H1 (cell line): ENCODE measurements around the gene SMAD7. TPM values are rescaled to one million over a fixed set of nuclear protein-coding genes. Genes with fewer than 3 reads are reported as not detected.

Experiments
- ATF3 ChIP-seq: IDR thresholded peaks from 2 replicates; pipeline ENCODE4 v1.6.1; 2011; ENCODE audit warnings: low read depth, mild to moderate bottlenecking, low read length; ENCODE audit not compliant: insufficient read depth
- CHD2 ChIP-seq: IDR thresholded peaks from 2 replicates; pipeline ENCODE4 v1.6.1; 2012; ENCODE audit warnings: low read length, improper control_type of control experiment
- CTBP2 ChIP-seq: IDR thresholded peaks from 2 replicates; pipeline ENCODE4 v1.7.0; 2011; ENCODE audit warnings: borderline replicate concordance, mild to moderate bottlenecking, moderate library complexity, mixed read lengths, low read length; ENCODE audit not compliant: insufficient read depth, insufficient read length
- CTCF ChIP-seq, 3 experiments: IDR thresholded peaks; 1 replicate in 2 of 3; 2 replicates in 1 of 3; pipeline versions ENCODE4 v1.5.1 to v1.6.1; 2011; ENCODE audit warnings: low read length in 3 of 3, mild to moderate bottlenecking in 3 of 3, inconsistent platforms in 2 of 3, low read depth in 1 of 3, moderate library complexity in 1 of 3; ENCODE audit not compliant: insufficient read depth in 1 of 3; ENCODE audit errors: control extremely low read depth in 1 of 3
- HDAC2 ChIP-seq, 2 experiments: fragments of 300-600 bp in 1 of 2; sonication (generic) in 1 of 2; IDR thresholded peaks; 2 replicates each; pipeline ENCODE4 v1.6.1; 2011 to 2012; ENCODE audit warnings: low read depth in 2 of 2, low read length in 2 of 2, mild to moderate bottlenecking in 2 of 2, moderate library complexity in 2 of 2, borderline replicate concordance in 1 of 2, inconsistent platforms in 1 of 2
- KDM4A ChIP-seq: IDR thresholded peaks from one replicate; pipeline ENCODE4 v1.7.1; 2012; ENCODE audit warnings: low read depth, mild to moderate bottlenecking, moderate library complexity, low read length, inconsistent platforms; ENCODE audit not compliant: severe bottlenecking
- POLR2A ChIP-seq, 2 experiments: IDR thresholded peaks; 1 replicate in 1 of 2; 2 replicates in 1 of 2; pipeline ENCODE4 v1.6.1; 2011; ENCODE audit warnings: low read depth in 2 of 2, low read length in 2 of 2, mild to moderate bottlenecking in 2 of 2; ENCODE audit errors: control extremely low read depth in 1 of 2
- RBBP5 ChIP-seq: IDR thresholded peaks from 2 replicates; pipeline ENCODE4 v1.7.1; 2012; ENCODE audit warnings: low read depth, mild to moderate bottlenecking, inconsistent platforms, low read length, moderate library complexity, borderline replicate concordance
- SP4 ChIP-seq: IDR thresholded peaks from 2 replicates; pipeline ENCODE4 v1.6.1; 2012; ENCODE audit warnings: low read length, inconsistent platforms
- TAF7 ChIP-seq: optimal IDR thresholded peaks from 2 replicates; pipeline ENCODE3; 2011; ENCODE audit warnings: low read depth, mild to moderate bottlenecking, inconsistent platforms, low read length, moderate library complexity, borderline replicate concordance
- TBP ChIP-seq: IDR thresholded peaks from 2 replicates; pipeline ENCODE4 v1.6.1; 2011; ENCODE audit warnings: low read depth, low read length, improper control_type of control experiment
- TCF12 ChIP-seq: IDR thresholded peaks from 2 replicates; pipeline ENCODE4 v1.6.1; 2011; ENCODE audit warnings: low read depth, mild to moderate bottlenecking, low read length
- YY1 ChIP-seq: IDR thresholded peaks from 2 replicates; pipeline ENCODE4 v1.6.1; 2011; ENCODE audit warnings: low read depth, mild to moderate bottlenecking, low read length
- polyA plus RNA-seq, 7 experiments: library from polyadenylated mRNA; depleted of rRNA in 3 of 7; stranded (reverse) in 5 of 7; unstranded in 2 of 7; fragments of >200 nt in 5 of 7; fragments of 200-250 nt in 2 of 7; gene quantifications; 1 replicate in 5 of 7; 2 replicates in 1 of 7; 4 replicates in 1 of 7; pipeline versions ENCODE4 v1.2.1 to v1.2.3, GENCODE V29; 2011 to 2013; ENCODE audit warnings: missing spikeins in 2 of 7, mixed read lengths in 2 of 7
- total RNA-seq: library from RNA; stranded (reverse); fragmentation: NEBNext Ultra II Directional; extraction: Animal tissue kit (Norgen Biotek cat#: 25700); gene quantifications from 2 replicates; pipeline ENCODE4 v1.2.1, GENCODE V29; 2021
- TF ChIP-seq, protein P1 (sequence below): IDR thresholded peaks from 2 replicates; pipeline ENCODE4 v1.6.1; 2012; ENCODE audit warnings: inconsistent platforms

SMAD7 gene
- total and polyA plus RNA-seq, 2 of the 8 experiments (the other 6 are each of a cell fraction or from before 2014, with no cell fraction given): 6.5 to 15.5 TPM

DNA sequence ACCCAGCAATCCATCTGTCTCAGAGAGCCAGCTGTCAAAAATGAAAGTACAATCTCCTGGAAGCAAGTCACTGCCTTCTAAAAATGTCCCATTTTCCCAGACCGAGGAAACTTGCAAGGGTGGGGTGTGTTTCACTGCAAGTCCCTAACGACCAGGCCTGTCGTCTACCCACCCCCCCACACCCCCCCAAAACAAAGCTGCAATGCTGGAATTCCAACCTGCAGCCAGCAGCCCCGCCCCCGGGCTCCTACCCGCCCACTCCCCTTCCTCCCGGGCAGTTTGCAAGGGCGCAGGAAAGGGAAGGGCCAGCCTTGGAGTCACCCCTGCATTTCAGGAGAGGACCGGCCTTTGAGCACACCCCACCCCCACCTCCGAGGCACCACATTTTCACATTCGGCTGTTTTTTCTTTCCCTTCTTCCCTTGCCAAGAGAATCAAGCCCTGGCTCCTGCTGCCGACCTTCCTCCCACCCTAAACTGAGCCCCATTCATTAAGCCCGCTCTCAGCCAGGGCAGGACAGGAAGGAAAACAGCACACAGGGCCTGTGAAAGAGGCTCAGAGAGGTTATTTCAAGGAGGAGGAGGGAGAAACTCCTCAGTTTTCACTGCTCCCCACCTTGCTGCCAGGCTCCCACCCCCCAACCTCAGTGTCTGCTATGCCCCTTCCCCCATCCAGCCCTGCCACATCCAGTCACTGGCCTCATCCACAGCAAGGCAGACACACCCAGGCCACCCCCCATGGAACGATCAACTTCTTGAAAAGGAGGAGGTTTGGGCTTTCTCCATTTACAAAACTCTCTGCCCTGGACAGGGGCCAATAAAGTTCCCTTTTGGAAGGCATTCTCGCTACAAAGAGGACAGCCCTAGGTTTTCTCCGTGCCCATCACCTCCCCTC is 11.3 kb downstream of the SMAD7 start (continued):
- TF ChIP-seq CTCF (IDR thresholded peaks at IDR 0.05; ENCODE audit: control extremely low read depth in 1 of 3, insufficient read depth in 1 of 3, low read depth in 1 of 3, low read length in 3 of 3) (no peak), RBBP5 (peak; percentile 42; the same call in 1 of the 2 replicates), ATF3 (no peak), CTBP2 (no peak), POLR2A (IDR thresholded peaks at IDR 0.05; ENCODE audit: control extremely low read depth in 1 of 2, low read depth in 2 of 2, low read length in 2 of 2) (no peak), TAF7 (no peak), HDAC2 (IDR thresholded peaks at IDR 0.05; ENCODE audit: borderline replicate concordance in 1 of 2, low read depth in 2 of 2, low read length in 2 of 2) (no peak), TCF12 (no peak), YY1 (no peak), SP4 (no peak), KDM4A (no peak), CHD2 (no peak), TBP (0 out of 2 replicates have a peak, but pooled peaks have one; percentile 23)
- TF ChIP-seq, protein P1, sequence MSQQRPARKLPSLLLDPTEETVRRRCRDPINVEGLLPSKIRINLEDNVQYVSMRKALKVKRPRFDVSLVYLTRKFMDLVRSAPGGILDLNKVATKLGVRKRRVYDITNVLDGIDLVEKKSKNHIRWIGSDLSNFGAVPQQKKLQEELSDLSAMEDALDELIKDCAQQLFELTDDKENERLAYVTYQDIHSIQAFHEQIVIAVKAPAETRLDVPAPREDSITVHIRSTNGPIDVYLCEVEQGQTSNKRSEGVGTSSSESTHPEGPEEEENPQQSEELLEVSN: no peak
- TF ChIP-seq, all 59 proteins: peak for 4
